ENCODE measurements around the gene A1BG. TPM values are rescaled to one million over a fixed set of nuclear protein-coding genes. Genes with fewer than 3 reads are reported as not detected.

The A1BG gene
- total RNA-seq, 1 experiment from 2014 or later, result 1.2 TPM

GRCh38 chr19:58387338-58388174, 34.3 kb upstream of the A1BG start:
- peaks cover 21 to 47% of the 10 kb centered on the region in 2 experiments; a peak in 3 of 4 replicates for H3K36me3 ChIP-seq (ENCODE audit: control insufficient read depth in 1 of 2, insufficient read depth in 2 of 2, low read length in 2 of 2)
- no peak for DNase-seq (ENCODE audit: low read depth, low spot score)
- intact Hi-C loops (cut with micrococcal nuclease), result no loop called here
- ChIA-PET POLR2A (interaction anchor here (0.7 kb wide), 1 partner anchor 25 kb away, joined by 3 read pairs; the partner anchor contains the start of gene ZNF497), RAD21 (ENCODE audit: low non-redundant PET in 1 of 2, low total read pairs in 2 of 2, uncharacterized antibody in 2 of 2, unreplicated experiment in 2 of 2) (no interaction called here), CTCF (interaction anchor here (0.6 kb wide), 1 partner anchor 160 kb away, joined by 3 read pairs; no protein-coding TSS in a partner anchor)
- H4K20me1 ChIP-seq (ENCODE audit: insufficient read depth), result peaks cover 30% of the 10 kb centered on the region; the same call in 1 of the 2 replicates
- peaks cover 19 to 53% of the 10 kb centered on the region in 2 experiments for H3K4me1 ChIP-seq (ENCODE audit: control insufficient read depth in 1 of 2, insufficient read depth in 2 of 2, low read length in 2 of 2)
- H3K9me3 ChIP-seq (ENCODE audit: control insufficient read depth in 1 of 2, insufficient read depth in 1 of 2, low read depth in 1 of 2, low read length in 2 of 2), result no peaks in the 10 kb centered on the region
- peak overlapping the region; percentile 94 for H3K4me2 ChIP-seq (ENCODE audit: low read length)
- no peak for ATAC-seq
- H3K4me3 ChIP-seq (replicated peaks in 1 of 2; ENCODE audit: low read depth in 1 of 2, low read length in 2 of 2), result peak overlapping the region; percentile 62 to 96
- no peaks in the 10 kb centered on the region for H3K9me2 ChIP-seq (ENCODE audit: insufficient read depth)
- TF ChIP-seq, protein P1, sequence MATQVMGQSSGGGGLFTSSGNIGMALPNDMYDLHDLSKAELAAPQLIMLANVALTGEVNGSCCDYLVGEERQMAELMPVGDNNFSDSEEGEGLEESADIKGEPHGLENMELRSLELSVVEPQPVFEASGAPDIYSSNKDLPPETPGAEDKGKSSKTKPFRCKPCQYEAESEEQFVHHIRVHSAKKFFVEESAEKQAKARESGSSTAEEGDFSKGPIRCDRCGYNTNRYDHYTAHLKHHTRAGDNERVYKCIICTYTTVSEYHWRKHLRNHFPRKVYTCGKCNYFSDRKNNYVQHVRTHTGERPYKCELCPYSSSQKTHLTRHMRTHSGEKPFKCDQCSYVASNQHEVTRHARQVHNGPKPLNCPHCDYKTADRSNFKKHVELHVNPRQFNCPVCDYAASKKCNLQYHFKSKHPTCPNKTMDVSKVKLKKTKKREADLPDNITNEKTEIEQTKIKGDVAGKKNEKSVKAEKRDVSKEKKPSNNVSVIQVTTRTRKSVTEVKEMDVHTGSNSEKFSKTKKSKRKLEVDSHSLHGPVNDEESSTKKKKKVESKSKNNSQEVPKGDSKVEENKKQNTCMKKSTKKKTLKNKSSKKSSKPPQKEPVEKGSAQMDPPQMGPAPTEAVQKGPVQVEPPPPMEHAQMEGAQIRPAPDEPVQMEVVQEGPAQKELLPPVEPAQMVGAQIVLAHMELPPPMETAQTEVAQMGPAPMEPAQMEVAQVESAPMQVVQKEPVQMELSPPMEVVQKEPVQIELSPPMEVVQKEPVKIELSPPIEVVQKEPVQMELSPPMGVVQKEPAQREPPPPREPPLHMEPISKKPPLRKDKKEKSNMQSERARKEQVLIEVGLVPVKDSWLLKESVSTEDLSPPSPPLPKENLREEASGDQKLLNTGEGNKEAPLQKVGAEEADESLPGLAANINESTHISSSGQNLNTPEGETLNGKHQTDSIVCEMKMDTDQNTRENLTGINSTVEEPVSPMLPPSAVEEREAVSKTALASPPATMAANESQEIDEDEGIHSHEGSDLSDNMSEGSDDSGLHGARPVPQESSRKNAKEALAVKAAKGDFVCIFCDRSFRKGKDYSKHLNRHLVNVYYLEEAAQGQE (IDR thresholded peaks at IDR 0.05; ENCODE audit: low read depth), result no peak
- TF ChIP-seq, protein P2, sequence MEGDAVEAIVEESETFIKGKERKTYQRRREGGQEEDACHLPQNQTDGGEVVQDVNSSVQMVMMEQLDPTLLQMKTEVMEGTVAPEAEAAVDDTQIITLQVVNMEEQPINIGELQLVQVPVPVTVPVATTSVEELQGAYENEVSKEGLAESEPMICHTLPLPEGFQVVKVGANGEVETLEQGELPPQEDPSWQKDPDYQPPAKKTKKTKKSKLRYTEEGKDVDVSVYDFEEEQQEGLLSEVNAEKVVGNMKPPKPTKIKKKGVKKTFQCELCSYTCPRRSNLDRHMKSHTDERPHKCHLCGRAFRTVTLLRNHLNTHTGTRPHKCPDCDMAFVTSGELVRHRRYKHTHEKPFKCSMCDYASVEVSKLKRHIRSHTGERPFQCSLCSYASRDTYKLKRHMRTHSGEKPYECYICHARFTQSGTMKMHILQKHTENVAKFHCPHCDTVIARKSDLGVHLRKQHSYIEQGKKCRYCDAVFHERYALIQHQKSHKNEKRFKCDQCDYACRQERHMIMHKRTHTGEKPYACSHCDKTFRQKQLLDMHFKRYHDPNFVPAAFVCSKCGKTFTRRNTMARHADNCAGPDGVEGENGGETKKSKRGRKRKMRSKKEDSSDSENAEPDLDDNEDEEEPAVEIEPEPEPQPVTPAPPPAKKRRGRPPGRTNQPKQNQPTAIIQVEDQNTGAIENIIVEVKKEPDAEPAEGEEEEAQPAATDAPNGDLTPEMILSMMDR (IDR thresholded peaks at IDR 0.05 in 2 of 3, conservative IDR thresholded peaks at IDR 0.05 in 1 of 3; ENCODE audit: borderline replicate concordance in 1 of 3, insufficient read depth in 1 of 3, low read depth in 2 of 3, low read length in 2 of 3), result no peak
- TF ChIP-seq SP1 (IDR thresholded peaks at IDR 0.05; ENCODE audit: low read depth), result no peak
- no peak for TF ChIP-seq EGR1 (IDR thresholded peaks at IDR 0.05; ENCODE audit: low read depth)
- no peak for TF ChIP-seq JUND (IDR thresholded peaks at IDR 0.05)
- no peak for TF ChIP-seq ZNF274 (IDR thresholded peaks at IDR 0.05; ENCODE audit: low read depth, low read length)
- TF ChIP-seq ZBTB33 (IDR thresholded peaks at IDR 0.05; ENCODE audit: extremely low read depth, insufficient replicate concordance, low read length), result no peak
- no peak for TF ChIP-seq YY1 (IDR thresholded peaks at IDR 0.05; ENCODE audit: extremely low read depth, insufficient replicate concordance, low read depth, low read length)
- TF ChIP-seq, protein P3, sequence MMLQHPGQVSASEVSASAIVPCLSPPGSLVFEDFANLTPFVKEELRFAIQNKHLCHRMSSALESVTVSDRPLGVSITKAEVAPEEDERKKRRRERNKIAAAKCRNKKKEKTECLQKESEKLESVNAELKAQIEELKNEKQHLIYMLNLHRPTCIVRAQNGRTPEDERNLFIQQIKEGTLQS (IDR thresholded peaks at IDR 0.05), result no peak
- TF ChIP-seq CBX3 (IDR thresholded peaks at IDR 0.05; ENCODE audit: low read depth), result no peak
- no peak for TF ChIP-seq EZH2 (IDR thresholded peaks at IDR 0.05)
- TF ChIP-seq ELF1 (IDR thresholded peaks at IDR 0.05; ENCODE audit: borderline replicate concordance, low read depth), result no peak
- TF ChIP-seq SRF (IDR thresholded peaks at IDR 0.05; ENCODE audit: low read depth), result no peak
- TF ChIP-seq TCF7L2 (IDR thresholded peaks at IDR 0.05; ENCODE audit: borderline replicate concordance, extremely low read depth, insufficient read depth, insufficient read length), result no peak
- no peak for TF ChIP-seq POLR2A (IDR thresholded peaks at IDR 0.05; ENCODE audit: borderline replicate concordance, extremely low read depth, insufficient read depth, insufficient read length)
- no peak for TF ChIP-seq FOSL1 (IDR thresholded peaks at IDR 0.05; ENCODE audit: low read depth)
- no peak for TF ChIP-seq EZH2phosphoT487 (IDR thresholded peaks at IDR 0.05; ENCODE audit: borderline replicate concordance)
- TF ChIP-seq SIN3A (IDR thresholded peaks at IDR 0.05; ENCODE audit: low read depth), result no peak
- peak overlapping the region; percentile 97 for H3K27ac ChIP-seq (ENCODE audit: low read depth, low read length)
- peaks cover 67% of the 10 kb centered on the region for H3K79me2 ChIP-seq (ENCODE audit: insufficient read depth, low read length)
- H3K9ac ChIP-seq (ENCODE audit: low read length), result peak overlapping the region; percentile 100
- no peaks in the 10 kb centered on the region for H3K27me3 ChIP-seq (ENCODE audit: insufficient read depth, low read length)
- BruUV-seq (replicated peaks), result TSS peak; percentile 61
- no peak overlapping the region for H2AFZ ChIP-seq (ENCODE audit: low read depth, low read length, poor library complexity, severe bottlenecking)
